DOHH2 (cell line): ENCODE measurements around the gene BDNF.

Source experiments
- CTCF ChIP-seq: fragments of 200-600 bp; sonication (generic); IDR thresholded peaks from one replicate; pipeline ENCODE4 v1.5.1; 2014; ENCODE audit warnings: antibody characterized with exemption, mild to moderate bottlenecking, low read depth, low read length; ENCODE audit not compliant: poor library complexity, severe bottlenecking
- EZH2phosphoT487 ChIP-seq: fragments of 200-600 bp; sonication (generic); IDR thresholded peaks from 2 replicates; pipeline ENCODE4 v1.6.1; 2017; ENCODE audit warnings: borderline replicate concordance, mild to moderate bottlenecking, antibody characterized with exemption, low read length, moderate library complexity, mixed read lengths

DNA sequence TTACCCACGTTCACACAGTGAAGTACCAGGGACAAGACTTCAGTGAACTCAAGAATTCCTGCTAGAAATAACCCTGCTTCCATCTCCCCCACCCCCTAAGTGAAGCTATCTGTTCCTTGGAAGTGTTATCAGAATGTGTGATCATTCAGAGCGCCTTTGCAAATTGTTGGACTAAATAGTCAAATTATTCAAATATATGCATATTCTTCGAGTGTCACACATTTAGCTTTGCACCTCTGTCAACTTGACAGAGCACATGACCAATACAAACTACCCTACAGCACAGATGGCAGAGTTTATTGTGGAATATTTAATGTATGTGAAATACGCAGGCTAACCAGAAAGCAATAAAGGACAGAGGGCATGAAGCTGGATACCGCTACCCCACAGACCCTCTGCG is 2.6 kb upstream of the BDNF start:
- no peak for TF ChIP-seq CTCF
- TF ChIP-seq EZH2phosphoT487, result no peak
